Mucosa of descending colon (tissue), 3 donors: ENCODE measurements around the gene ZNF772. TPM values are rescaled to one million over a fixed set of nuclear protein-coding genes. Genes with fewer than 3 reads are reported as not detected.
"Not testable (repeated sequence)": the region's sequence is repeated elsewhere in the genome, so short reads cannot be mapped to it uniquely, and the experiment has no call there.

Experiments used
- ATAC-seq: fragments of 200-7000 bp; cut with Tn5 transposase; one replicate; pipeline ENCODE4 v1.9.1; 2020; ENCODE audit warnings: mild to moderate bottlenecking, moderate library complexity
- DNase-seq, 3 donors: peaks; one replicate each; pipeline ENCODE4 v3.0.0-alpha.2; 2020
- H3K36me3 ChIP-seq: fragments of 200-600 bp; one replicate; pipeline ENCODE4 v1.8.0; 2021; ENCODE audit warnings: low read depth, mild to moderate bottlenecking
- H3K4me1 ChIP-seq: fragments of 200-600 bp; one replicate; pipeline ENCODE4 v1.8.0; 2021; ENCODE audit warnings: low read depth, mild to moderate bottlenecking
- H3K4me3 ChIP-seq: fragments of 200-600 bp; one replicate; pipeline ENCODE4 v1.8.0; 2021; ENCODE audit warnings: mild to moderate bottlenecking
- H3K9me3 ChIP-seq: fragments of 200-600 bp; one replicate; pipeline ENCODE4 v1.8.0; 2021; ENCODE audit warnings: mild to moderate bottlenecking
- intact Hi-C, 2 donors: fragments of 100-400 bp; cut with DNase I in 1 of 2; cut with micrococcal nuclease in 1 of 2; formaldehyde crosslinking; loops; one replicate each; pipeline versions ENCODE4 v1.11.0 to v1.11.1; 2022; cut with DNase I, micrococcal nuclease
- long read RNA-seq, 2 donors: library from polyadenylated mRNA; unstranded; transcript quantifications; one replicate each; pipeline ENCODE4 v2.0.0, GENCODE V29; 2019 to 2021
- total RNA-seq, 3 donors: library from RNA; stranded (reverse); fragmentation: NEBNext Ultra II Directional in 2 of 3; extraction: Animal tissue kit (Norgen Biotek cat#: 25700) in 2 of 3; gene quantifications; one replicate each; pipeline versions ENCODE4 v1.2.1 to v1.2.4, GENCODE V29; 2021 to 2023
- TF ChIP-seq, protein P1 (sequence below): fragments of 200-600 bp; IDR thresholded peaks from one replicate; pipeline ENCODE4 v1.8.0; 2022; ENCODE audit warnings: antibody characterized with exemption, mild to moderate bottlenecking
- donor health status: DM: no; HTN: no; CAD: no; lungs with moderate emphysema.
- donor health status: DM: no; HTN: no; CAD: no.
- donor health status: DM: no; HTN: yes; CAD: no.

ZNF772 gene
- total RNA-seq = 1 to 10 TPM; 2.9 to 10.0 (median 5.9) TPM
- long read RNA-seq, donor 1, partial matches to known transcripts = 0 of 8 reads
- long read RNA-seq, donor 1, other reads (novel, unspliced or antisense) = 4 of 8 reads
- long read RNA-seq, donor 2 = 0 reads

DNA sequence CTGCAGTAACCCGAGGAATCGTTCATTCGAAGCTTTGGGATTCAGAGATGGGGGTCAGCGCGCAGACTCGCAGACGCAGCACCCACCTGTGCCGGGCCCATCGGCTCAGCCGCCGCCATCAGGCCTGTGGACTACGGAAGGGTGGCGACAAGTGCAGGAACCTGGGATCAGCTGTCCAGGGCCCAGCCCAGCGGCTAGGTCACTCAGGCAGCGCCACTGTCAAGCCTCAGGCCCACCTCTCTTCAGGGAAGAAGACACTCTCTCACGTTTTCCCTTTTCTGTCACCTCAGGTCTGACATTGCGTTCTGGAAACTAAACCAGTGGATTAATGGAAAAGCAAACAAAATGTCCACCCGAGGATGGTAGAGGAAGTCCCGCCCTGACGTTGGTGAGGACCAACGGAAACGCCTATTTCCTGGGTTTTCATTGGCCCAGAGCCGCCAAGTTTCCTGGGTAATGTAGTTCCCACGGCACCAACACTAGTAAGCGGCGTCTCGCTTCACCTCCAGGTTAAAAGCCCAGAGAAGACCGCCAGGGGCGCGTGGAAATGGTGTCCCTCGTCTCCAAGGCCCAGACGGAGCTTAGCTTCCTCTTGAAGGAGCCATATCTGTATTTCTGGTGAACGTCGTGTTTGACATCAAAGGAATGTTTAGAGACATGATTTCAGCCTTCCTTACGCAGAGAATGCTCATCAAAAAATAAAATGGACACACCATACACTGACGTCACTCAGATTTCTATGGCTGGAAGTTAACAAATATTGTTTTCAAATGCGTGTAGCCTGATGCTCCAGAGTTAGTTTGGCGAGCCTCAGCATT, at the start of gene ZNF772:
Gene ZNF772 (minus strand): TSS at position 376 of the 818 bp plus-strand sequence. CDS start 257 bp downstream, at position 119.
- DNase-seq = peak; percentile 80 to 92 (median 85)
- Histone ChIP-seq H3K36me3 (no peaks in the 10 kb centered on the region), H3K4me1 (no peaks in the 10 kb centered on the region), H3K9me3 (peaks cover 72% of the 10 kb centered on the region), H3K4me3 (peak within 1 kb of the TSS; percentile 18)
- intact Hi-C loops = no loop called here
- TF ChIP-seq, protein P1, sequence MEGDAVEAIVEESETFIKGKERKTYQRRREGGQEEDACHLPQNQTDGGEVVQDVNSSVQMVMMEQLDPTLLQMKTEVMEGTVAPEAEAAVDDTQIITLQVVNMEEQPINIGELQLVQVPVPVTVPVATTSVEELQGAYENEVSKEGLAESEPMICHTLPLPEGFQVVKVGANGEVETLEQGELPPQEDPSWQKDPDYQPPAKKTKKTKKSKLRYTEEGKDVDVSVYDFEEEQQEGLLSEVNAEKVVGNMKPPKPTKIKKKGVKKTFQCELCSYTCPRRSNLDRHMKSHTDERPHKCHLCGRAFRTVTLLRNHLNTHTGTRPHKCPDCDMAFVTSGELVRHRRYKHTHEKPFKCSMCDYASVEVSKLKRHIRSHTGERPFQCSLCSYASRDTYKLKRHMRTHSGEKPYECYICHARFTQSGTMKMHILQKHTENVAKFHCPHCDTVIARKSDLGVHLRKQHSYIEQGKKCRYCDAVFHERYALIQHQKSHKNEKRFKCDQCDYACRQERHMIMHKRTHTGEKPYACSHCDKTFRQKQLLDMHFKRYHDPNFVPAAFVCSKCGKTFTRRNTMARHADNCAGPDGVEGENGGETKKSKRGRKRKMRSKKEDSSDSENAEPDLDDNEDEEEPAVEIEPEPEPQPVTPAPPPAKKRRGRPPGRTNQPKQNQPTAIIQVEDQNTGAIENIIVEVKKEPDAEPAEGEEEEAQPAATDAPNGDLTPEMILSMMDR = no peak
- ATAC-seq = peak; percentile 100

DNA sequence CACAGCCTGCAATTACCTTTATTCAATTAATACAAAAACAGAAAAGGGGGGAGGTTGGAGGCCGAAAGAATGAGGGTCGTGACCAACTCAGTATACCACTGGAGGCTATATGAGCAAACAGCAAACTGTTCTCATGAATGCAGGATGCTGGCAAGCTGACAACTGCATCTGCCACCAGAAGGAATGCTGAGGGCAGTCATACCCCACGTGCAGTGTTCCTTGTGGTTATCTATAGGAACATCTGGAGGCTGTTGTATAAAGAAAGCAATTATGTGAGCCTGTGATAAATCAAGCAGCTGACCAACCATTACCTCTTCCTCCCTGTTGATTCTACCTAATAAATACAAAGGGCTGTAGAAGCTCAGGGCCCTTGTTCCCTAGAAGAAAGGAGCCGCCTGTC, 40.7 kb upstream of the ZNF772 start:
- intact Hi-C loops, H3K4me3 ChIP-seq, H3K36me3 ChIP-seq, ATAC-seq, DNase-seq, H3K4me1 ChIP-seq: not testable (repeated sequence)
- H3K9me3 ChIP-seq = peaks cover 58% of the 10 kb centered on the region

GRCh38 chr19:57515255-57515654, 37.9 kb upstream of the ZNF772 start:
- Histone ChIP-seq H3K36me3 (no peaks in the 10 kb centered on the region), H3K9me3 (peaks cover 76% of the 10 kb centered on the region), H3K4me3 (no peak overlapping the region), H3K4me1 (no peaks in the 10 kb centered on the region)
- intact Hi-C loops = no loop called here
- TF ChIP-seq, protein P1 = no peak
- ATAC-seq (no peak), DNase-seq (no peak)

DNA sequence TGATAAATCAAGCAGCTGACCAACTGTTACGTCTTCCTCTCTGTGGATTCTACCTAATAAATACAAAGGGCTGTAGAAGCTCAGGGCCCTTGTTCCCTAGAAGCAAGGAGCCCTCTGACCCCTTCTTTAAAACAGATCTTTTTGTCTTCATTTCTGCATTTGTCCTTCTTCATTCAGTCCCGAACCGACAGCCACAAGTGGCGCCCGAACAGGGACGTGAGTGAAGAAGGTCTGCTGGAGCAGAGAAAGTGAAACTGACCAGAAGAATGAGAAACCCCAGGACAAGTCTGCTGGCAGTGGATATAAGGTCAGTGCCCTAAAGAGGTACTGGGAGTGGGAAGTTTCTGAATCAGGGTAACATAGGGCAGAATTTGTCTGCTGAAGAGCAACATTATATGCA, 35.5 kb upstream of the ZNF772 start:
- Histone ChIP-seq H3K4me1 (no peaks in the 10 kb centered on the region), H3K4me3 (no peak overlapping the region), H3K36me3 (no peaks in the 10 kb centered on the region), H3K9me3 (peaks cover 88% of the 10 kb centered on the region)
- TF ChIP-seq, protein P1 = no peak
- DNase-seq (no peak), ATAC-seq (no peak)
- intact Hi-C loops = no loop called here

DNA sequence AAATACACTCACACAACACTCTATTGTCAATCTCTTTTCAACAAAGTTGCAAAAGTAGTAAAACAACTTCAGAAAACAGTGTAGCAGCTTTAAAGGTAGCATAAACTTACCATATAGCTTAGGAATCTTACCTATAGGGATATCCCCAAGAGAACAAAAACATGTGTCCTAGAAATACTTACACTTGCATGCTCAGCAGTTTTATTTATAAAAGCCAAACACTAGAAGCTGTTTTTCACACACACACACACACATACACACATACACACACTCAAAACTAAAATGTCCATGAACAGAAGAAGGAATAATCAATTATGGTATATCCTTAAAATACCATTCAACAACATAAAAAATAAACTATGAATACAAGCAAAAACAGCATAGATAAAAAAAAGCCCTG, 34.1 kb upstream of the ZNF772 start:
- no peak overlapping the region for H3K4me3 ChIP-seq
- no peaks in the 10 kb centered on the region for H3K4me1 ChIP-seq
- peaks cover 95% of the 10 kb centered on the region for H3K9me3 ChIP-seq
- DNase-seq (no peak), ATAC-seq (no peak)
- H3K36me3 ChIP-seq = peaks cover 7% of the 10 kb centered on the region
- TF ChIP-seq, protein P1 = no peak
- intact Hi-C loops = no loop called here

DNA sequence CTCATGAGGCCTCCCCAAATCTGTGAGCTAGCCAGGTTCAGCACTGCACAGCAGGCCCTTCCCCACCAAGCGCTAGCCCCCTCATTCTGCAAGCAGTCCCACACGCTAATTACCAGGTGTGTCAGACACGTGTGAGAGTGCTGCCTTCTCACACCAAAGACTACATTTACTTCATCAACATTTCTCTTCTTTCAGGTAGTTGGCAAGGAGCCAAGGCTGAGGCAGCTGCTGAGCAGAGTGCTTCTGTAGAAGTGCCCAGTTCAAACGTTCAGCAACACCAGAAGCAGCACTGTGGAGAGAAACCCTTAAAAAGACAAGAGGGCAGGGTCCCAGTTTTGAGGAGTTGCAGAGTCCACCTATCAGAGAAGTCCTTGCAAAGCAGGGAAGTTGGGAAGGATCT, 28.8 kb upstream of the ZNF772 start:
- intact Hi-C loops = no loop called here
- Histone ChIP-seq H3K4me1 (no peaks in the 10 kb centered on the region), H3K36me3 (peaks cover 8% of the 10 kb centered on the region), H3K4me3 (no peak overlapping the region), H3K9me3 (peaks cover 92% of the 10 kb centered on the region)
- TF ChIP-seq, protein P1 = no peak
- DNase-seq (no peak), ATAC-seq (no peak)

GRCh38 chr19:57500400-57500799, 23.0 kb upstream of the ZNF772 start:
- peaks cover 52% of the 10 kb centered on the region for H3K9me3 ChIP-seq
- intact Hi-C loops, DNase-seq, H3K36me3 ChIP-seq, H3K4me3 ChIP-seq, H3K4me1 ChIP-seq: not testable (repeated sequence)
- peak; percentile 3 for ATAC-seq

GRCh38 chr19:57499680-57500395, 22.5 kb upstream of the ZNF772 start, which contains the start of gene ZNF773:
ZNF773 (plus strand) TSS chr19:57499938; CDS start chr19:57500081, 143 bp downstream.
- H3K36me3 ChIP-seq, H3K4me1 ChIP-seq, intact Hi-C loops: not testable (repeated sequence)
- peaks cover 55% of the 10 kb centered on the region for H3K9me3 ChIP-seq
- DNase-seq (peak; percentile 96 to 97 (median 97)), ATAC-seq (peak; percentile 100)
- peak within 1 kb of the TSS; percentile 68 for H3K4me3 ChIP-seq
